HCT116 (cell line): Measurements from ENCODE around the gene C18orf32. TPM values are rescaled to one million over a fixed set of nuclear protein-coding genes. Genes with fewer than 3 reads are reported as not detected.
"Not testable (repeated sequence)": the region's sequence is repeated elsewhere in the genome, so short reads cannot be mapped to it uniquely, and the experiment has no call there.

Experiments used
- ATAC-seq: fragments of 200-7000 bp; cut with Tn5 transposase; 2 replicates; pipeline ENCODE4 v1.9.1; 2020; ENCODE audit warnings: mild to moderate bottlenecking, moderate library complexity
- BruUV-seq: library from RNA; stranded (reverse); fragments of 400-500 nt; replicated peaks from 2 replicates; lab custom pipeline; 2021; lab: Mats Ljungman, UMichigan
- CTCF ChIA-PET: fragments of 300-600 bp; sonication (Branson Sonifier 250); formaldehyde crosslinking; loops from one replicate; lab custom pipeline; 2021; ENCODE audit warnings: antibody characterized with exemption; lab: Charles Lee
- POLR2A ChIA-PET: fragments of 300-600, 350-600 bp; sonication (Branson Sonifier 250); formaldehyde crosslinking; loops from one replicate; lab custom pipeline; 2021; ENCODE audit warnings: antibody characterized with exemption; lab: Charles Lee
- RAD21 ChIA-PET, 2 experiments: fragments of 300-600 bp; sonication (Branson Sonifier 250); formaldehyde crosslinking; loops; one replicate each; lab custom pipeline; 2023; ENCODE audit warnings: low total read pairs in 2 of 2; ENCODE audit not compliant: uncharacterized antibody in 2 of 2, unreplicated experiment in 2 of 2, low non-redundant PET in 1 of 2; lab: Charles Lee
- DNase-seq: peaks from one replicate; pipeline ENCODE4 v3.0.0-alpha.2; 2010; ENCODE audit warnings: low read depth, low spot score
- H2AFZ ChIP-seq: fragments of 200-600 bp; shearing (Covaris generic), sonication (generic); 2 replicates; pipeline ENCODE4 v1.6.1; 2017; ENCODE audit warnings: low read depth, mixed run types, mixed read lengths, antibody characterized with exemption, low read length; ENCODE audit not compliant: poor library complexity, severe bottlenecking
- H3K27ac ChIP-seq: 2 replicates; pipeline ENCODE4 v1.5.1; 2012; ENCODE audit warnings: low read depth, low read length
- H3K27me3 ChIP-seq: fragments of 200-600 bp; sonication (generic); 2 replicates; pipeline ENCODE4 v1.6.1; 2016; ENCODE audit warnings: mixed run types, low read length, mixed read lengths; ENCODE audit not compliant: insufficient read depth
- H3K36me3 ChIP-seq, 2 experiments: fragments of 200-500 bp in 1 of 2; fragments of 200-600 bp in 1 of 2; sonication (Bioruptor generic) in 1 of 2; sonication (generic) in 1 of 2; 2 replicates each; pipeline versions ENCODE4 v1.5.1 to v1.6.1; 2014 to 2016; ENCODE audit warnings: low read length in 2 of 2, inconsistent platforms in 1 of 2, mixed read lengths in 1 of 2, mixed run types in 1 of 2; ENCODE audit not compliant: insufficient read depth in 2 of 2, control insufficient read depth in 1 of 2
- H3K4me1 ChIP-seq, 2 experiments: fragments of 200-600 bp in 1 of 2; sonication (generic) in 1 of 2; 2 replicates each; pipeline versions ENCODE4 v1.5.1 to v1.6.1; 2012 to 2017; ENCODE audit warnings: low read length in 2 of 2, inconsistent platforms in 1 of 2, mild to moderate bottlenecking in 1 of 2, mixed read lengths in 1 of 2, mixed run types in 1 of 2, moderate library complexity in 1 of 2; ENCODE audit not compliant: insufficient read depth in 2 of 2, control insufficient read depth in 1 of 2
- H3K4me2 ChIP-seq: fragments of 200-600 bp; sonication (generic); 2 replicates; pipeline ENCODE4 v1.6.1; 2017; ENCODE audit warnings: mixed run types, low read length, mixed read lengths
- H3K4me3 ChIP-seq, 2 experiments: fragments of 200-600 bp in 1 of 2; sonication (generic) in 1 of 2; replicated peaks in 1 of 2; 2 replicates each; pipeline ENCODE4 v1.5.1; 2011 to 2016; ENCODE audit warnings: low read length in 2 of 2, control low read depth in 1 of 2, low read depth in 1 of 2, mild to moderate bottlenecking in 1 of 2, mixed read lengths in 1 of 2, mixed run types in 1 of 2
- H3K79me2 ChIP-seq: fragments of 200-600 bp; sonication (generic); 2 replicates; pipeline ENCODE4 v1.6.1; 2017; ENCODE audit warnings: mild to moderate bottlenecking, mixed run types, low read length, moderate library complexity, mixed read lengths; ENCODE audit not compliant: insufficient read depth
- H3K9ac ChIP-seq: fragments of 200-600 bp; sonication (generic); 2 replicates; pipeline ENCODE4 v1.6.1; 2016; ENCODE audit warnings: low read length, mixed read lengths
- H3K9me2 ChIP-seq: fragments of 200-600 bp; sonication (generic), shearing (Covaris generic); 2 replicates; pipeline ENCODE4 v1.6.1; 2017; ENCODE audit warnings: mixed run types, mild to moderate bottlenecking, moderate library complexity; ENCODE audit not compliant: insufficient read depth
- H3K9me3 ChIP-seq, 2 experiments: fragments of 200-500 bp in 1 of 2; fragments of 200-600 bp in 1 of 2; sonication (Bioruptor generic) in 1 of 2; sonication (generic) in 1 of 2; 2 replicates each; pipeline ENCODE4 v1.6.1; 2014 to 2017; ENCODE audit warnings: low read length in 2 of 2, mixed read lengths in 2 of 2, inconsistent platforms in 1 of 2, low read depth in 1 of 2, mild to moderate bottlenecking in 1 of 2, mixed run types in 1 of 2, moderate library complexity in 1 of 2; ENCODE audit not compliant: control insufficient read depth in 1 of 2, insufficient read depth in 1 of 2
- H4K20me1 ChIP-seq: fragments of 200-600 bp; sonication (generic), shearing (Covaris generic); 2 replicates; pipeline ENCODE4 v1.6.1; 2017; ENCODE audit warnings: mixed run types, mild to moderate bottlenecking, moderate library complexity; ENCODE audit not compliant: insufficient read depth
- ATF3 ChIP-seq: IDR thresholded peaks from 2 replicates; pipeline ENCODE4 v1.6.1; 2012
- CEBPB ChIP-seq: IDR thresholded peaks from 2 replicates; pipeline ENCODE4 v1.6.1; 2012; ENCODE audit warnings: low read depth
- EZH2phosphoT487 ChIP-seq: fragments of 200-600 bp; IDR thresholded peaks from 2 replicates; pipeline ENCODE4 v1.6.1; 2018; ENCODE audit warnings: antibody characterized with exemption, borderline replicate concordance
- JUND ChIP-seq: IDR thresholded peaks from 2 replicates; pipeline ENCODE4 v1.6.1; 2012
- SRF ChIP-seq: IDR thresholded peaks from 2 replicates; pipeline ENCODE4 v1.6.1; 2012; ENCODE audit warnings: low read depth
- intact Hi-C: fragments of 100-400 bp; cut with micrococcal nuclease; formaldehyde crosslinking; loops from 2 replicates; pipeline ENCODE4 v1.10.0; 2022
- total RNA-seq: library from RNA; stranded (reverse); gene quantifications from one replicate; pipeline ENCODE4 v1.2.1, GENCODE V29; 2021; ENCODE audit not compliant: unreplicated experiment
- TF ChIP-seq, protein P1 (sequence below): IDR thresholded peaks from 2 replicates; pipeline ENCODE4 v1.6.1; 2011; ENCODE audit warnings: mild to moderate bottlenecking, low read length, moderate library complexity; ENCODE audit not compliant: insufficient replicate concordance; ENCODE audit errors: extremely low read depth

The C18orf32 gene
- total RNA-seq, 1 experiment from 2014 or later = 35.0 TPM

DNA sequence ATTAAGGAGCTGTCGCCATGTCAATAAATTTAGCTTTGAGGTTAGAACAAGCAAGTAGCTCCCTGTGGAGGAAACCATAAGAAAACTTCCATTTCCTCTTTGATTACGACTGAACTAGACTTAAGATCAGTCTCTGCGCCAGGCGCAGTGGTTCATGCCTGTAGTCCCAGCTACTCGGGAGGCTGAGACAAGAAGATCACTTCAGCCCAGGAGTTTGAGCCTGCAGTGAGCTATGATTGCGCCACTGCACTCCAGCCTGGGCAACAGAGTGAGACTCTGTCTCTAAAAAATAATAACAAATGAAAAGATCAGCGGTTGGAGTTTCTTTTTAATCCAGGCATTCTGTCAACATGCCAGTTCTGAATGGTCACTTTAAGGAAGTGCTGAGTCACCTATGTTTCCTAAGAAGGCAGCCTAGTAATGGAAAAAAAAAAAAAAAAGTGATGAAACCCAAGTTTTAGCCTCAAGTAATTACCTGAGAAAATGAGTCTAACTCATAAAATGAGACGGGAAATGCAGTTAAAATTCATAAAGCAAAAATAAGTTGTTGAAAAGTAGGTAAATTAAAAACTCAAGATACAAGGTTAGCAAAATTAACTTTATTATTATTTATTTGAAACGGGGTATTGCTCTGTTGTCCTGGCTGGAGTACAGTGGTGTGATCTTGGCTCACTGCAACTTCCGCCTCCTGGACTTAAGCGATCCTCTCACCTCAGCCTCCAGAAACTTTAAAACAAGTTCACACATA, 10.2 kb downstream of the C18orf32 start:
- ChIA-PET CTCF (no interaction called here), RAD21 (no interaction called here), POLR2A (interaction anchor here (1.1 to 1.6 kb wide), 2 partner anchors 10 kb away, joined by 4 to 8 read pairs; partner anchors contain the start of gene C18orf32)
- Histone ChIP-seq H3K4me3 (no peak overlapping the region), H2AFZ (no peak overlapping the region), H4K20me1 (no peaks in the 10 kb centered on the region; the same call in 1 of the 2 replicates), H3K9me2 (no peaks in the 10 kb centered on the region), H3K9ac (no peak overlapping the region), H3K27me3 (no peaks in the 10 kb centered on the region), H3K36me3 (peaks cover 7 to 21% of the 10 kb centered on the region in 2 experiments; a peak in 3 of 4 replicates), H3K27ac (peak overlapping the region; percentile 25; the same call in 1 of the 2 replicates), H3K9me3 (no peaks in the 10 kb centered on the region), H3K4me2 (no peak overlapping the region), H3K79me2 (no peaks in the 10 kb centered on the region), H3K4me1 (peaks cover 3 to 10% of the 10 kb centered on the region in 2 experiments; a peak in 3 of 4 replicates)
- BruUV-seq = no TSS peak
- intact Hi-C loops = no loop called here
- peak; percentile 68 for TF ChIP-seq CEBPB
- no peak for TF ChIP-seq EZH2phosphoT487
- no peak for TF ChIP-seq ATF3
- TF ChIP-seq JUND = peak; percentile 46
- no peak for TF ChIP-seq SRF
- TF ChIP-seq, protein P1, sequence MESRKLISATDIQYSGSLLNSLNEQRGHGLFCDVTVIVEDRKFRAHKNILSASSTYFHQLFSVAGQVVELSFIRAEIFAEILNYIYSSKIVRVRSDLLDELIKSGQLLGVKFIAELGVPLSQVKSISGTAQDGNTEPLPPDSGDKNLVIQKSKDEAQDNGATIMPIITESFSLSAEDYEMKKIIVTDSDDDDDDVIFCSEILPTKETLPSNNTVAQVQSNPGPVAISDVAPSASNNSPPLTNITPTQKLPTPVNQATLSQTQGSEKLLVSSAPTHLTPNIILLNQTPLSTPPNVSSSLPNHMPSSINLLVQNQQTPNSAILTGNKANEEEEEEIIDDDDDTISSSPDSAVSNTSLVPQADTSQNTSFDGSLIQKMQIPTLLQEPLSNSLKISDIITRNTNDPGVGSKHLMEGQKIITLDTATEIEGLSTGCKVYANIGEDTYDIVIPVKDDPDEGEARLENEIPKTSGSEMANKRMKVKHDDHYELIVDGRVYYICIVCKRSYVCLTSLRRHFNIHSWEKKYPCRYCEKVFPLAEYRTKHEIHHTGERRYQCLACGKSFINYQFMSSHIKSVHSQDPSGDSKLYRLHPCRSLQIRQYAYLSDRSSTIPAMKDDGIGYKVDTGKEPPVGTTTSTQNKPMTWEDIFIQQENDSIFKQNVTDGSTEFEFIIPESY = no peak
- no peak for DNase-seq
- no peak for ATAC-seq

- H4K20me1 ChIP-seq, H2AFZ ChIP-seq, H3K27me3 ChIP-seq, H3K79me2 ChIP-seq, ATAC-seq, H3K9me3 ChIP-seq, DNase-seq, CTCF ChIA-PET, H3K4me3 ChIP-seq, H3K4me2 ChIP-seq, BruUV-seq, H3K36me3 ChIP-seq, intact Hi-C loops, RAD21 ChIA-PET, H3K9ac ChIP-seq, POLR2A ChIA-PET, H3K27ac ChIP-seq, H3K9me2 ChIP-seq: not testable (repeated sequence)
- H3K4me1 ChIP-seq = peaks cover 3 to 10% of the 10 kb centered on the region in 2 experiments; a peak in 3 of 4 replicates
Measured at GRCh38 chr18:49474935-49475334, 12.1 kb downstream of the C18orf32 start.
